Adrenal gland (tissue), 12 donors: ENCODE measurements around the gene S100A2. TPM values are rescaled to one million over a fixed set of nuclear protein-coding genes. Genes with fewer than 3 reads are reported as not detected.

Source experiments
- DNase-seq, 7 donors: peaks; one replicate each; pipeline ENCODE4 v3.0.0-alpha.2; 2019 to 2020
- H3K27ac ChIP-seq, 5 donors: fragments of 200-600 bp; sonication (generic) in 4 of 5; 1 replicate in 3 of 5; 2 replicates in 2 of 5; pipeline versions ENCODE4 v1.5.1 to v1.8.0; 2016 to 2020; ENCODE audit warnings: mild to moderate bottlenecking in 1 of 5
- H3K27me3 ChIP-seq: fragments of 200-600 bp; 2 replicates; pipeline ENCODE4 v1.8.0; 2021
- H3K36me3 ChIP-seq, 2 donors: fragments of 200-600 bp; replicated peaks in 1 of 2; 1 replicate in 1 of 2; 2 replicates in 1 of 2; pipeline versions ENCODE4 v1.5.1 to v1.8.0; 2018 to 2022
- H3K4me1 ChIP-seq, 2 donors: fragments of 200-600 bp; replicated peaks in 1 of 2; 1 replicate in 1 of 2; 2 replicates in 1 of 2; pipeline versions ENCODE4 v1.5.1 to v1.8.0; 2018 to 2021
- H3K4me3 ChIP-seq, 4 donors: fragments of 200-600 bp; sonication (generic) in 3 of 4; one replicate each; pipeline ENCODE4 v1.5.1; 2016 to 2018
- H3K9me3 ChIP-seq, 3 donors: fragments of 200-600 bp; sonication (generic) in 1 of 3; replicated peaks in 1 of 3; 1 replicate in 2 of 3; 2 replicates in 1 of 3; pipeline versions ENCODE4 v1.5.1 to v1.8.0; 2016 to 2021
- CTCF ChIP-seq, 6 experiments: fragments of 450-650 bp in 4 of 6; fragments of 200-600 bp in 2 of 6; sonication (generic) in 1 of 6; IDR thresholded peaks; 1 replicate in 5 of 6; 2 replicates in 1 of 6; pipeline versions ENCODE4 v1.5.1 to v1.8.0; 2016 to 2021; ENCODE audit warnings: antibody characterized with exemption in 6 of 6, mild to moderate bottlenecking in 2 of 6, moderate library complexity in 1 of 6
- POLR2A ChIP-seq, 2 donors: fragments of 450-650 bp; IDR thresholded peaks; one replicate each; pipeline ENCODE4 v1.6.1; 2017; ENCODE audit warnings: antibody characterized with exemption in 2 of 2, mild to moderate bottlenecking in 2 of 2, moderate library complexity in 1 of 2
- WGBS, 4 donors: extraction: QIAGEN DNeasy Blood & Tissue Kit in 2 of 4; methylation state at CpG; one replicate each; pipeline versions ENCODE4 v1.1.5 to v1.1.7; 2013 to 2017; 5-methylcytosine and 5-hydroxymethylcytosine counted together
- intact Hi-C, 2 donors: fragments of 100-400 bp; cut with DNase I; formaldehyde crosslinking; loops; one replicate each; pipeline versions ENCODE4 v1.14.1 to v1.15.0; 2022 to 2023
- polyA plus RNA-seq, 3 donors: library from polyadenylated mRNA; stranded (reverse); fragments of 200-250 nt in 2 of 3; fragments of 350-450 nt in 1 of 3; fragmentation: Illumina TruSeq in 1 of 3; extraction: RNeasy Lipid Tissue Mini Kit (QIAGEN cat#74804) in 1 of 3; gene quantifications; one replicate each; pipeline ENCODE4 v1.2.3, GENCODE V29; 2013 to 2014
- total RNA-seq, 9 donors: library from RNA; depleted of rRNA in 4 of 9; stranded (reverse); fragments of >200 nt in 4 of 9; fragments of 120-200 nt in 1 of 9; fragmentation: NEBNext Ultra II Directional in 1 of 9; extraction: Animal tissue kit (Norgen Biotek cat#: 25700) in 1 of 9; gene quantifications; one replicate each; pipeline versions ENCODE4 v1.1.0 to v1.2.4, GENCODE V29; 2013 to 2023
- donor health status: healthy with polysubstance abuse.
- donor health status: Bipolar disorder and iron deficiency.
- donor health status: DM: yes; HTN: yes; CAD: no.
- donor health status: DM: no; HTN: no; CAD: no.
- donor health status: DM: no; HTN: no; CAD: no.
- donor health status: DM: yes; HTN: yes; CAD: no.

Gene S100A2
- total and polyA plus RNA-seq, 12 donors, result 0.31 to 44.1 (median 1.3) TPM; not detected in 1

GRCh38 chr1:153608742-153609584 lies 43.3 kb upstream of the S100A2 start:
- Histone ChIP-seq H3K9me3 (no peaks in the 10 kb centered on the region), H3K36me3 (peaks cover 0 to 12% of the 10 kb centered on the region in 2 donors), H3K4me3 (peak overlapping the region in 1 of 4 donors; percentile 36), H3K4me1 (peaks cover 0 to 27% of the 10 kb centered on the region in 2 donors), H3K27ac (peak overlapping the region; percentile 20 to 93 (median 58)), H3K27me3 (no peaks in the 10 kb centered on the region)
- DNase-seq, result peak; percentile 63 to 86 (median 71)
- peak in 1 of 2 donors; percentile 25 for TF ChIP-seq POLR2A (IDR thresholded peaks at IDR 0.05)
- no peak for TF ChIP-seq CTCF (IDR thresholded peaks at IDR 0.05)
- WGBS, 4 donors, result 57 to 70% (median 62%) methylated on average over 15 to 19 of the region's 19 CpGs
- intact Hi-C loops, result no loop called here

- Histone ChIP-seq H3K9me3 (no peaks in the 10 kb centered on the region), H3K27ac (peak overlapping the region in 3 of 5 donors; percentile 58 to 93 (median 87)), H3K27me3 (no peaks in the 10 kb centered on the region), H3K36me3 (peaks cover 0 to 12% of the 10 kb centered on the region in 2 donors), H3K4me3 (peak overlapping the region in 1 of 4 donors; percentile 36), H3K4me1 (peaks cover 0 to 27% of the 10 kb centered on the region in 2 donors)
- DNase-seq, result no peak
- WGBS, 4 donors, result 77 to 87% (median 84%) methylated on average over 5 to 7 of the region's 7 CpGs
- intact Hi-C loops, result no loop called here
- no peak for TF ChIP-seq POLR2A (IDR thresholded peaks at IDR 0.05)
- no peak for TF ChIP-seq CTCF (IDR thresholded peaks at IDR 0.05)
Observed at GRCh38 chr1:153608089-153608682, 42.5 kb upstream of the S100A2 start.

- Histone ChIP-seq H3K27ac (no peak overlapping the region), H3K36me3 (peaks cover 0 to 12% of the 10 kb centered on the region in 2 donors), H3K9me3 (no peaks in the 10 kb centered on the region), H3K27me3 (no peaks in the 10 kb centered on the region), H3K4me1 (peaks cover 0 to 27% of the 10 kb centered on the region in 2 donors), H3K4me3 (no peak overlapping the region)
- intact Hi-C loops, result no loop called here
- WGBS, 4 donors, result 70 to 94% (median 90%) methylated on average over 6 to 8 of the region's 8 CpGs
- TF ChIP-seq POLR2A (IDR thresholded peaks at IDR 0.05) (no peak), CTCF (IDR thresholded peaks at IDR 0.05) (no peak)
- no peak for DNase-seq
Observed at GRCh38 chr1:153607381-153607780, 41.7 kb upstream of the S100A2 start.

- Histone ChIP-seq H3K27me3 (no peaks in the 10 kb centered on the region), H3K27ac (no peak overlapping the region), H3K4me1 (peaks cover 0 to 23% of the 10 kb centered on the region in 2 donors), H3K9me3 (no peaks in the 10 kb centered on the region), H3K36me3 (peaks cover 0 to 12% of the 10 kb centered on the region in 2 donors), H3K4me3 (no peak overlapping the region)
- intact Hi-C loops, result no loop called here
- TF ChIP-seq POLR2A (IDR thresholded peaks at IDR 0.05), result no peak
- no peak for TF ChIP-seq CTCF (IDR thresholded peaks at IDR 0.05)
- 90 to 93% (median 92%) methylated on average over 11 of the region's 11 CpGs for WGBS, 4 donors
- no peak for DNase-seq
Observed at GRCh38 chr1:153606194-153606593, 40.5 kb upstream of the S100A2 start.
